Neuron (in vitro differentiated cells): Measurements from ENCODE around the gene KLHL22.
A peak's percentile ranks its signal among the peaks of the same experiment; 100 is the strongest.
"Not testable (repeated sequence)": the region's sequence is repeated elsewhere in the genome, so short reads cannot be mapped to it uniquely, and the experiment has no call there.

ENCODE experiments used
- H2AFZ ChIP-seq: one replicate; pipeline ENCODE4 v1.6.1; 2013; ENCODE audit warnings: low read depth, mild to moderate bottlenecking, inconsistent platforms, low read length, moderate library complexity
- H3K27me3 ChIP-seq: one replicate; pipeline ENCODE4 v1.6.1; 2013; ENCODE audit warnings: low read length; ENCODE audit not compliant: insufficient read depth
- H3K36me3 ChIP-seq: one replicate; pipeline ENCODE4 v1.6.1; 2013; ENCODE audit warnings: low read length; ENCODE audit not compliant: insufficient read depth
- H3K4me1 ChIP-seq: one replicate; pipeline ENCODE4 v1.6.1; 2013; ENCODE audit warnings: low read length; ENCODE audit not compliant: insufficient read depth
- H3K4me3 ChIP-seq: 2 replicates; pipeline ENCODE4 v1.5.1; 2013; ENCODE audit warnings: mild to moderate bottlenecking, low read length, moderate library complexity
- H3K9me3 ChIP-seq: one replicate; pipeline ENCODE4 v1.6.1; 2013; ENCODE audit warnings: low read length

Gene KLHL22

GRCh38 chr22:20401376-20402014, 94.1 kb downstream of the KLHL22 start:
- Histone ChIP-seq H3K4me3 (no peak overlapping the region), H3K4me1 (peaks cover 3% of the 10 kb centered on the region), H2AFZ (no peak overlapping the region), H3K27me3 (no peaks in the 10 kb centered on the region), H3K36me3 (peaks cover 65% of the 10 kb centered on the region), H3K9me3 (no peaks in the 10 kb centered on the region)

GRCh38 chr22:20400606-20401375, 94.8 kb downstream of the KLHL22 start:
- H2AFZ ChIP-seq = no peak overlapping the region
- H3K27me3 ChIP-seq = no peaks in the 10 kb centered on the region
- no peaks in the 10 kb centered on the region for H3K9me3 ChIP-seq
- H3K36me3 ChIP-seq = peaks cover 58% of the 10 kb centered on the region
- no peak overlapping the region for H3K4me3 ChIP-seq
- peaks cover 10% of the 10 kb centered on the region for H3K4me1 ChIP-seq

DNA sequence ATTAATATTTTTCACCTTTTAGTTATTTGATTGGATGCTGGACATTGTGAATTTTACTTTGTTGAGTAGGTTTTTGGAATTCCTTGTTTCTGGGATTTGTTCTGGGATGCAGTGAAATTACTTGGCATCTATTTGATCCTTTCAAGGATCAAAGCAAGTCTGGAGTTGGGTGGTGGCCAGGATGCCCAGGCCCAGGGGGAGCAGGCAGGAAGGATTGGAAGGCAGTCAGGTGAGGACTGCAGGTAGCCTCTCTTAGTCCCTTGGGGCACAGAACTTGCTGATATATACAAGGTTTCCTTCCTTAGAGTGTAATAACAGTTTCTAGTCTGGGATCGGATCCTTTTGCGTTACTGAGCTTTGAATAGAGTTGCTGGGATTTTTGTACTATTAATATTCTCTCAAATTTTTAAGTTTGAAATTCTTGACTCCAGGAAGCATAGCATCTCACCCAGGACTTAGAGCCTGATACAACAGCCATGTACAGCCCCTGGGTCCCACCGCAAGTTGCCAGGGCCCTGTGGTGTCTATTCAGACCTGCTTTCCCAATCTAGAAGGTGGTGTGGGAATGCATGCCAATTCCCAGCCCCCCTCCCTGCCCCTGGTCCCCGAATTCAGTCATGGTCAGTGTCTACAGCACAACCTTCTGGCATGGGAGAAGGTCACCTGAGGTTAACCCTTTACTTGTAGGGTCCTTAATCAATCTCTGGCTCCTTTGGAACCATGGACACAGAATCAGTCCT, 95.6 kb downstream of the KLHL22 start:
- peaks cover 55% of the 10 kb centered on the region for H3K36me3 ChIP-seq
- no peak overlapping the region for H3K4me3 ChIP-seq
- H2AFZ ChIP-seq = no peak overlapping the region
- H3K9me3 ChIP-seq = no peaks in the 10 kb centered on the region
- H3K4me1 ChIP-seq = peaks cover 17% of the 10 kb centered on the region
- no peaks in the 10 kb centered on the region for H3K27me3 ChIP-seq

DNA sequence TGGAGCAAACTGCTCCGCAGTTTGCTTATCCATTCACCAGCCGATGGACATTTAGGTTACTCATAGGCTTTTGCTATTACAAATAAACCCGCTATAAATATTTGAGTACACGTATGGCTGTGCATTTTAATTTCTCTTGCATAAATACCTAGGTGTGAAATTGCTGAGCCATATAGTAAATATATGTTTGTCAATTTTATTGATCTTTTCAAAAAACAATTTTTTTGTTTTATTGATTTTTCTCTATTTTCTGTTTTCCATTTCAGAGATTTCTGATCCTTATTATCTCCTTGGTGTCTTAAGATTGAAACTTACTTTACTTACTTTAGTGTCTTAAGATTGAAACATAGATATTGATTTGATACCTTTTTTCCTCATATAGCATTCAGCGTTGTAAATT, 97.2 kb downstream of the KLHL22 start:
- Histone ChIP-seq H3K4me3 (no peak overlapping the region), H3K36me3 (peaks cover 39% of the 10 kb centered on the region), H3K27me3 (no peaks in the 10 kb centered on the region), H3K4me1 (peaks cover 24% of the 10 kb centered on the region), H2AFZ (no peak overlapping the region), H3K9me3 (no peaks in the 10 kb centered on the region)

DNA sequence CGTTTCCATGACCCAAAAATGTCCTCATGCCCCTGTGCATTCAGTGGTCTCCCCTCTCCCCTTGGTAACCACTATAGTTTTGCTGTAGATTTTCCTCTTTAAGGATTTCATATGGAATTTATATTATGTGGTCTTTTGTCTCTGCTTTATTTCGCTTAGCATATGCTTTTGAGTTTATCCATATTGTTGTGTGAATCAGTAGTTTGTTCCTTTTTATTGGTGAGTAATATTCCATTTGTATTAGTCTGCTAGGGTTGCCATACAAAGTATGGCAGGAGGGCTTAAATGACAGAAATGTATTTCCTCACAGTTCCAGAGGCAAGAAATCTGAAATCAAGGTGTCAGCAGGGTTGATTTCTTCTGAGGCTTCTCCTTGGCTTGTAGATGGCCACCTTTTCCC, 98.1 kb downstream of the KLHL22 start:
- H3K36me3 ChIP-seq = peaks cover 32% of the 10 kb centered on the region
- H3K4me3 ChIP-seq = no peak overlapping the region
- no peaks in the 10 kb centered on the region for H3K9me3 ChIP-seq
- H3K27me3 ChIP-seq = no peaks in the 10 kb centered on the region
- H3K4me1 ChIP-seq = peaks cover 27% of the 10 kb centered on the region
- H2AFZ ChIP-seq = no peak overlapping the region

DNA sequence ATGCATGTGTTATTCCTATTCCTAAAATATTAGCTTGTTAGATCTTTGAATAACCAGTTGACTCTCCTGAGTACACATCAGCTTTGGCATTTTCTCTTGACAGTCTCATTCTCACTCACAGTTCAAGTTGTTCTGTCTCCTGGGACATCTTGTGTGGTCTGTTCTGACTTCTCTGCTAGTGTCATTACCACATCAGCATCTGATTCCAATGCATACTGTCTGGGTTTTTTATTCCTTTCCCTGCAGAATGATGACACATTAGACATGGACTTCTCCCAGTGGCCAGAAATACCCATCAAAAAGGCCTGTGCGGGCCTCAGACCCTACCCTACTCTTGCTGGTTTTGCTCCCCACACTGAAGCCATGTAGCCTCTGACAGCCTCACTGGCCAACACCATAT, 99.0 kb downstream of the KLHL22 start:
- H3K4me3 ChIP-seq = no peak overlapping the region
- no peaks in the 10 kb centered on the region for H3K27me3 ChIP-seq
- H3K9me3 ChIP-seq = no peaks in the 10 kb centered on the region
- H3K36me3 ChIP-seq = peaks cover 25% of the 10 kb centered on the region
- H3K4me1 ChIP-seq = peaks cover 27% of the 10 kb centered on the region
- no peak overlapping the region for H2AFZ ChIP-seq

DNA sequence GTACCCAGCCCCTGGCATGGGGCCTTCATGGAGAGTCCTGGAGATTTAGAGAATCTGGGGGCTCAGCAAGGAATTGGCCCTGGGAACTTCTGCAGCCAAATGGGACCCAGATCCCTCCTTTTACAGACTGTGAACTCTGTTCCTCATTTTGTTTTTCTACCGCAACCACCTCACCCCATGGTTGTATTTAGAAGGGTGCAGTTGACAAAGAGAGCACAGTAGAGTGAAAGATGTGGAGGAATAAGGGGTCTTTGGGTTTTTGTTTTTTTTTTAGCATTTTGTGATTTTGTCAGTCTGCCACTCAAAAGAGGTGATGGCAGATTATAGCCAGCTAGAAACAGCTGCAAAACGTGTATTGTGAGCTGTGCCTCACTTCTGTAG, 99.7 kb downstream of the KLHL22 start:
- Histone ChIP-seq H3K4me3 (no peak overlapping the region), H2AFZ (no peak overlapping the region), H3K27me3 (no peaks in the 10 kb centered on the region), H3K36me3 (peaks cover 18% of the 10 kb centered on the region), H3K9me3 (no peaks in the 10 kb centered on the region), H3K4me1 (peaks cover 27% of the 10 kb centered on the region)

GRCh38 chr22:20395181-20395906, 100.3 kb downstream of the KLHL22 start:
- Histone ChIP-seq H3K36me3 (peaks cover 12% of the 10 kb centered on the region), H2AFZ (no peak overlapping the region), H3K27me3 (no peaks in the 10 kb centered on the region), H3K9me3 (no peaks in the 10 kb centered on the region), H3K4me1 (peaks cover 27% of the 10 kb centered on the region), H3K4me3 (peak overlapping the region; percentile 90)

- H3K4me3 ChIP-seq = peak within 1 kb of the TSS; percentile 90
- no peaks in the 10 kb centered on the region for H3K27me3 ChIP-seq
- H3K9me3 ChIP-seq = no peaks in the 10 kb centered on the region
Observed at GRCh38 chr22:20393705-20394476, 101.7 kb downstream of the KLHL22 start, which contains the start of gene ZNF74. Gene ZNF74 (plus strand): TSS chr22:20394151. CDS start chr22:20394629, 478 bp downstream.

GRCh38 chr22:20392983-20393704, 102.5 kb downstream of the KLHL22 start:
- Histone ChIP-seq H3K27me3 (no peaks in the 10 kb centered on the region), H2AFZ (peak overlapping the region; percentile 67), H3K36me3 (peaks cover 10% of the 10 kb centered on the region), H3K9me3 (no peaks in the 10 kb centered on the region), H3K4me1 (peaks cover 27% of the 10 kb centered on the region), H3K4me3 (peak overlapping the region; percentile 90)

More at GRCh38 chr22:20393705-20394476, 101.7 kb downstream of the KLHL22 start, which contains the start of gene ZNF74:
- H3K36me3 ChIP-seq = peaks cover 10% of the 10 kb centered on the region
- H3K4me1 ChIP-seq = peaks cover 27% of the 10 kb centered on the region
- H2AFZ ChIP-seq = peak within 1 kb of the TSS; percentile 80

DNA sequence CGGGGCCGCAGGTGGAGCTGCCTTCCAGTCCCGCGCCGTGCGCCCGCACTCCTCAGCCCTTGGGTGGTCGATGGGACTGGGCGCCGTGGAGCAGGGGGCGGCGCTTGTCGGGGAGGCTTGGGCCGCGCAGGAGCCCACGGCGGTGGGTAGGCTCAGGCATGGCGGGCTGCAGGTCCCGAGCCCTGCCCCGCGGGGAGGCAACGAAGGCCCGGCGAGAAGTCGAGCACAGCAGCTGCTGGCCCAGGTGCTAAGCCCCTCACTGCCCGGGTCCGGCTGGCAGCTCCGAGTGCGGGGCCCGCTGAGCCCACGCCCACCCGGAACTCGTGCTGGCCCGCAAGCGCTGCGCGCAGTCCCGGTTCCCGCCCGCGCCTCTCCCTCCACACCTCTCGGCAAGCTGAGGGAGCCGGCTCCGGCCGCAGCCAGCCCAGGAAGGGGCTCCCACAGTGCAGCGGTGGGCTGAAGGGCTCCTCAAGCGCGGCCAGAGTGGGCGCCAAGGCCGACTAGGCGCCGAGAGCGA, 103.2 kb downstream of the KLHL22 start:
- not testable (repeated sequence) for H2AFZ ChIP-seq, H3K4me3 ChIP-seq, H3K27me3 ChIP-seq, H3K36me3 ChIP-seq, H3K9me3 ChIP-seq
- H3K4me1 ChIP-seq = peaks cover 27% of the 10 kb centered on the region
